Measurements from ENCODE around the gene CNOT4.

DNA sequence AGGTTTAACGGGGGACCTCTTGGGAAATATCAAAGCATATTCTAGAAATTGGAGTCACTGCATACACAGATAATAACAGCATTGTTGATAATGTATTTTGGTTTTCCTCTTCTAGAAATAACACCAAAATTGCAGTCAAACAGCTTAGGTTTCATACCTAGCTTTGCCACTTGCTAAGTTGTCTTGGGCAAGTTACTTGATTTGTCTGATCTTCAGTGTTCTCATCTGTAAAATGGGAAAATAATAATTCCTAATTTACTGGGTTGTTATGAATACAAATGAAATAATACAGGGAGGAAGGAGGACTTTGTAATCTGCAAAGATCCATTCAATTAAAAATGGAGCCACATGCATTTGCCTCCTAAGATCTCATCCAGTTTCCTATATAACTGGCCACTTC lies 27.6 kb upstream of the CNOT4 start:
- TF ChIP-seq NPAS2 (CRISPR knock-in tag; IDR thresholded peaks at IDR 0.05; ENCODE audit: borderline replicate concordance), result no peak
- TF ChIP-seq ESRRA (IDR thresholded peaks at IDR 0.05; ENCODE audit: borderline replicate concordance, low read length), result no peak
- TF ChIP-seq, protein P1, sequence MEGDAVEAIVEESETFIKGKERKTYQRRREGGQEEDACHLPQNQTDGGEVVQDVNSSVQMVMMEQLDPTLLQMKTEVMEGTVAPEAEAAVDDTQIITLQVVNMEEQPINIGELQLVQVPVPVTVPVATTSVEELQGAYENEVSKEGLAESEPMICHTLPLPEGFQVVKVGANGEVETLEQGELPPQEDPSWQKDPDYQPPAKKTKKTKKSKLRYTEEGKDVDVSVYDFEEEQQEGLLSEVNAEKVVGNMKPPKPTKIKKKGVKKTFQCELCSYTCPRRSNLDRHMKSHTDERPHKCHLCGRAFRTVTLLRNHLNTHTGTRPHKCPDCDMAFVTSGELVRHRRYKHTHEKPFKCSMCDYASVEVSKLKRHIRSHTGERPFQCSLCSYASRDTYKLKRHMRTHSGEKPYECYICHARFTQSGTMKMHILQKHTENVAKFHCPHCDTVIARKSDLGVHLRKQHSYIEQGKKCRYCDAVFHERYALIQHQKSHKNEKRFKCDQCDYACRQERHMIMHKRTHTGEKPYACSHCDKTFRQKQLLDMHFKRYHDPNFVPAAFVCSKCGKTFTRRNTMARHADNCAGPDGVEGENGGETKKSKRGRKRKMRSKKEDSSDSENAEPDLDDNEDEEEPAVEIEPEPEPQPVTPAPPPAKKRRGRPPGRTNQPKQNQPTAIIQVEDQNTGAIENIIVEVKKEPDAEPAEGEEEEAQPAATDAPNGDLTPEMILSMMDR (IDR thresholded peaks at IDR 0.05), result no peak
- no peak for TF ChIP-seq JUNB (IDR thresholded peaks at IDR 0.05)
- TF ChIP-seq FOSB (CRISPR knock-in tag; IDR thresholded peaks at IDR 0.05), result no peak
- no peak for TF ChIP-seq POLR2A (IDR thresholded peaks at IDR 0.05; ENCODE audit: low read length)
- TF ChIP-seq, protein P2, sequence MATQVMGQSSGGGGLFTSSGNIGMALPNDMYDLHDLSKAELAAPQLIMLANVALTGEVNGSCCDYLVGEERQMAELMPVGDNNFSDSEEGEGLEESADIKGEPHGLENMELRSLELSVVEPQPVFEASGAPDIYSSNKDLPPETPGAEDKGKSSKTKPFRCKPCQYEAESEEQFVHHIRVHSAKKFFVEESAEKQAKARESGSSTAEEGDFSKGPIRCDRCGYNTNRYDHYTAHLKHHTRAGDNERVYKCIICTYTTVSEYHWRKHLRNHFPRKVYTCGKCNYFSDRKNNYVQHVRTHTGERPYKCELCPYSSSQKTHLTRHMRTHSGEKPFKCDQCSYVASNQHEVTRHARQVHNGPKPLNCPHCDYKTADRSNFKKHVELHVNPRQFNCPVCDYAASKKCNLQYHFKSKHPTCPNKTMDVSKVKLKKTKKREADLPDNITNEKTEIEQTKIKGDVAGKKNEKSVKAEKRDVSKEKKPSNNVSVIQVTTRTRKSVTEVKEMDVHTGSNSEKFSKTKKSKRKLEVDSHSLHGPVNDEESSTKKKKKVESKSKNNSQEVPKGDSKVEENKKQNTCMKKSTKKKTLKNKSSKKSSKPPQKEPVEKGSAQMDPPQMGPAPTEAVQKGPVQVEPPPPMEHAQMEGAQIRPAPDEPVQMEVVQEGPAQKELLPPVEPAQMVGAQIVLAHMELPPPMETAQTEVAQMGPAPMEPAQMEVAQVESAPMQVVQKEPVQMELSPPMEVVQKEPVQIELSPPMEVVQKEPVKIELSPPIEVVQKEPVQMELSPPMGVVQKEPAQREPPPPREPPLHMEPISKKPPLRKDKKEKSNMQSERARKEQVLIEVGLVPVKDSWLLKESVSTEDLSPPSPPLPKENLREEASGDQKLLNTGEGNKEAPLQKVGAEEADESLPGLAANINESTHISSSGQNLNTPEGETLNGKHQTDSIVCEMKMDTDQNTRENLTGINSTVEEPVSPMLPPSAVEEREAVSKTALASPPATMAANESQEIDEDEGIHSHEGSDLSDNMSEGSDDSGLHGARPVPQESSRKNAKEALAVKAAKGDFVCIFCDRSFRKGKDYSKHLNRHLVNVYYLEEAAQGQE (IDR thresholded peaks at IDR 0.05), result no peak
- TF ChIP-seq KDM1A (IDR thresholded peaks at IDR 0.05; ENCODE audit: low read depth), result no peak
- TF ChIP-seq, protein P3, sequence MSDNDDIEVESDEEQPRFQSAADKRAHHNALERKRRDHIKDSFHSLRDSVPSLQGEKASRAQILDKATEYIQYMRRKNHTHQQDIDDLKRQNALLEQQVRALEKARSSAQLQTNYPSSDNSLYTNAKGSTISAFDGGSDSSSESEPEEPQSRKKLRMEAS (IDR thresholded peaks at IDR 0.05), result no peak
- TF ChIP-seq JUN (IDR thresholded peaks at IDR 0.05), result no peak
